GM18907 (cell line): ENCODE measurements around the gene TTN.
"Not testable (repeated sequence)": the region's sequence is repeated elsewhere in the genome, so short reads cannot be mapped to it uniquely, and the experiment has no call there.

Source experiments
- ATAC-seq: cut with Tn5 transposase; IDR thresholded peaks from one replicate; pipeline ENCODE4 v1.9.1; 2021; ENCODE audit warnings: mild to moderate bottlenecking, moderate library complexity; ENCODE audit not compliant: unreplicated experiment

TTN gene

GRCh38 chr2:178679891-178680290 is 127.3 kb downstream of the TTN start:
- ATAC-seq, result no peak

- ATAC-seq, result no peak
These were observed 129.6 kb downstream of the TTN start for GRCh38 chr2:178677599-178677998.

GRCh38 chr2:178676046-178676445 is 131.2 kb downstream of the TTN start:
- ATAC-seq, result no peak

GRCh38 chr2:178674122-178674521 is 133.1 kb downstream of the TTN start:
- ATAC-seq, result no peak

GRCh38 chr2:178666458-178666857 is 140.8 kb downstream of the TTN start:
- no peak for ATAC-seq

- not testable (repeated sequence) for ATAC-seq
These were observed 148.7 kb downstream of the TTN start for GRCh38 chr2:178658480-178658879.

- ATAC-seq, result no peak
These were observed 156.7 kb downstream of the TTN start for GRCh38 chr2:178650554-178650953.

GRCh38 chr2:178644919-178645318 is 162.3 kb downstream of the TTN start:
- ATAC-seq, result no peak

- no peak for ATAC-seq
These were observed 165.7 kb downstream of the TTN start for GRCh38 chr2:178641498-178641897.

GRCh38 chr2:178635897-178636296 is 171.3 kb downstream of the TTN start:
- ATAC-seq, result no peak

GRCh38 chr2:178632729-178633128 is 174.5 kb downstream of the TTN start:
- ATAC-seq, result no peak

GRCh38 chr2:178630581-178630980 is 176.6 kb downstream of the TTN start:
- ATAC-seq, result no peak

- no peak for ATAC-seq
These were observed 177.8 kb downstream of the TTN start for GRCh38 chr2:178629463-178629862.

GRCh38 chr2:178628605-178629004 is 178.6 kb downstream of the TTN start:
- no peak for ATAC-seq

- ATAC-seq, result no peak
These were observed 179.8 kb downstream of the TTN start for GRCh38 chr2:178627401-178627800.

- no peak for ATAC-seq
These were observed 191.3 kb downstream of the TTN start for GRCh38 chr2:178615969-178616368.

- no peak for ATAC-seq
These were observed 204.3 kb downstream of the TTN start for GRCh38 chr2:178602901-178603300.

GRCh38 chr2:178592655-178593054 is 214.6 kb downstream of the TTN start:
- no peak for ATAC-seq

- no peak for ATAC-seq
These were observed 217.9 kb downstream of the TTN start for GRCh38 chr2:178589335-178589734.

- ATAC-seq, result no peak
These were observed 222.6 kb downstream of the TTN start for GRCh38 chr2:178584666-178585065.

GRCh38 chr2:178579006-178579405 is 228.2 kb downstream of the TTN start:
- ATAC-seq, result no peak

- ATAC-seq, result no peak
These were observed 232.4 kb downstream of the TTN start for GRCh38 chr2:178574789-178575188.

GRCh38 chr2:178568227-178568626 is 239.0 kb downstream of the TTN start:
- ATAC-seq, result no peak

GRCh38 chr2:178553047-178553446 is 254.2 kb downstream of the TTN start:
- no peak for ATAC-seq
